Stimulated activated CD8-positive, alpha-beta memory T cell treated with anti-CD3 and anti-CD28 coated beads, Interleukin-12 subunit alpha, Interleukin-12 subunit beta, amount 100 ng/mL, for 1 hour (primary cell): ENCODE measurements around the gene WDFY4.

Experiments used
- DNase-seq: peaks from one replicate; pipeline ENCODE4 v3.0.0-alpha.2; 2020; ENCODE audit warnings: low read depth

WDFY4 gene

GRCh38 chr10:48880016-48880705, 195.5 kb downstream of the WDFY4 start:
- DNase-seq: no peak

- no peak for DNase-seq
Observed at GRCh38 chr10:48881937-48882336, 197.3 kb downstream of the WDFY4 start.

- no peak for DNase-seq
Observed at GRCh38 chr10:48882881-48883280, 198.2 kb downstream of the WDFY4 start.

- no peak for DNase-seq
Observed at GRCh38 chr10:48883701-48884100, 199.0 kb downstream of the WDFY4 start.

GRCh38 chr10:48884179-48885045, 199.7 kb downstream of the WDFY4 start:
- no peak for DNase-seq

GRCh38 chr10:48885376-48885775, 200.7 kb downstream of the WDFY4 start:
- no peak for DNase-seq

GRCh38 chr10:48887982-48888381, 203.3 kb downstream of the WDFY4 start:
- DNase-seq: no peak

GRCh38 chr10:48890888-48891850, 206.5 kb downstream of the WDFY4 start:
- DNase-seq: no peak

GRCh38 chr10:48894911-48895802, 210.5 kb downstream of the WDFY4 start:
- no peak for DNase-seq

- no peak for DNase-seq
Observed at GRCh38 chr10:48895803-48896195, 211.1 kb downstream of the WDFY4 start.

- DNase-seq: no peak
Observed at GRCh38 chr10:48896756-48897440, 212.2 kb downstream of the WDFY4 start.

GRCh38 chr10:48897441-48897790, 212.7 kb downstream of the WDFY4 start:
- no peak for DNase-seq

- DNase-seq: no peak
Observed at GRCh38 chr10:48898426-48898825, 213.8 kb downstream of the WDFY4 start.

GRCh38 chr10:48899781-48900180, 215.1 kb downstream of the WDFY4 start:
- DNase-seq: no peak

- no peak for DNase-seq
Observed at GRCh38 chr10:48900371-48900801, 215.7 kb downstream of the WDFY4 start.

- DNase-seq: no peak
Observed at GRCh38 chr10:48901319-48901718, 216.6 kb downstream of the WDFY4 start.

GRCh38 chr10:48902096-48902495, 217.4 kb downstream of the WDFY4 start:
- DNase-seq: no peak

- DNase-seq: no peak
Observed at GRCh38 chr10:48903151-48903550, 218.5 kb downstream of the WDFY4 start.

- DNase-seq: no peak
Observed at GRCh38 chr10:48904861-48905260, 220.2 kb downstream of the WDFY4 start.

GRCh38 chr10:48905311-48905710, 220.6 kb downstream of the WDFY4 start:
- no peak for DNase-seq

- DNase-seq: no peak
Observed at GRCh38 chr10:48906841-48907240, 222.2 kb downstream of the WDFY4 start.
